D341Med (cell line): ENCODE data around the gene GCLC.
"Not testable (repeated sequence)": the region's sequence is repeated elsewhere in the genome, so short reads cannot be mapped to it uniquely, and the experiment has no call there.

Source experiments
- DNase-seq: peaks from one replicate; pipeline ENCODE4 v3.0.0; 2012; ENCODE audit warnings: low spot score

Gene GCLC

GRCh38 chr6:53492860-53493634, 51.9 kb downstream of the GCLC start:
- DNase-seq = peak; percentile 38

- DNase-seq = no peak
Measured at GRCh38 chr6:53487080-53487479, 57.8 kb downstream of the GCLC start.

- no peak for DNase-seq
Measured at GRCh38 chr6:53486679-53487078, 58.2 kb downstream of the GCLC start.

GRCh38 chr6:53484476-53485280, 60.2 kb downstream of the GCLC start:
- peak; percentile 56 for DNase-seq

DNA sequence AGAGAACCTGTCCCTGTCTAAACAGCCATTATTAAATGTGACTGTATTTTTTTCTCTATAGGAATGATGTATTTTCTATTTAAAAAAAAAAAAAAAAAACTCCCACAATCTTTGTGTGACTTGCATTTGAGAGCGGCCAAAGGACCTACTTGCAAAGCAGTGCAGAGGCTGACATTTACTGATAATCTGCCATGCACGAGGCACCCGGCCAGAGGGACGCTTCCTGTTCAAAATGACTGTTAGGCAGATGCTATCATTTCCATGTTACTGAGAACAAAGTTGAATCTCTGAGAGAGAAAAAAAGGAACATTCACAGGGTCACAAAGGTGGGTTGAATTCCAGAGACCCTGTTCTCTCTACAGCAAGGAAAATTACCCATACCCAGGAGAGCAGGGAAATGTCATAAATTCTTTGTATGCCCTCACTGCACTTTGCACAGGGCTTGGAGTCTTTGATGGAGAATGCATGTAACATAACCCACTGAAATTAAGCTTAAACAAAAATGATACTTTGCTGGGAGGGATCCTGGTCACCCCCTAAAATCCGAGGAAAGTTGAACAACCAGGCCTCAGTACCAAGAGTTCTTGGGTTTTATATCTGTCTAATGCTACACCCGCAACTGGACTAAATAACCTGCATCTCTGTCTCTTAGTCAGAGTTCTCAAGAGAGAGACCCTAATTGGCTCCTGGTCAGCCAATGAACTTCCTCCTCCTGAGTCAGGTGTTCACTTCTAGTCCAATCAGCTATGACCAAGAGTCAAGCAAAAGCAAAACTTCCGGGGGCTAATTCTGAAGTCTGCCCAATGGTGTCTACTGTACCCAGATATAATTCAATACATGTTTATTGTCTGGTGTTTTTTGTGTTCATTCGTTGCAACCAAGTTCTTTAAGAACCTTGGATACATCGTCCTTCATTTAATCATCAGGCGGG, 61.2 kb downstream of the GCLC start:
- no peak for DNase-seq

GRCh38 chr6:53481323-53481722, 63.6 kb downstream of the GCLC start:
- DNase-seq = no peak

DNA sequence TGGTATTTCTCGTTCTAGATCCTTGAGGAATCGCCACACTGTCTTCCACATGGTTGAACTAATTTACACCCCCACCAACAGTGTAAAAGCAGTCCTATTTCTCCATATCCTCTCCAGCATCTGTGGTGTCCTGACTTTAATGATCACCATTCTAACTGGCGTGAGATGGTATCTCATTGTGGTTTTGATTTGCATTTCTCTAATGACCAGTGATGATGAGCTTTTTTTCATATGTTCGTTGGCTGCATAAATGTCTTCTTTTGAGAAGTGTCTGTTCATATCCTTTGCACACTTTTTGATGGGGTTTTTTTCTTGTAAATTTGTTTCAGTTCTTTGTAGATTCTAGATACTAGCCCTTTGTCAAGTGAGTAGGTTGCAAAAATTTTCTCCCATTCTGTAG, 64.1 kb downstream of the GCLC start:
- DNase-seq = not testable (repeated sequence)

DNA sequence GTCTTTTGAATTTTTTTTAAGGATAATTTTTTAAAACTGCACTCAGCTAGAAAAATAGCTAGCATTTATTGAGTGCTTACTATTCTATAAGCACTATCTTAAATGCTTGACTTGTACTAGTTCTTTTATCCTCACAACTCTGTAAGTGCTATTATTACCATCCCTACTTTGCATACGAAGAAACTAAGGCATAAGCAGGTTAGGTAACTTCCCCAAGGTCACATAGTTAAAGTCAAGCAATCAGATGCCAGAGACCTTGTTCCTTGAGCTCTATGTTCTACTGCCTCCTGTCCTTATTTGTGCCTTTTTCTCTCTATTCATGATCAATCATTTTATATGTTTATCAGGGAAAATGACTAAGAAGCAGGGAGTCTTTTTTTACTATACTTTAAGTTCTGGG, 65.0 kb downstream of the GCLC start:
- no peak for DNase-seq

- DNase-seq = no peak
Measured at GRCh38 chr6:53476964-53477363, 67.9 kb downstream of the GCLC start.

DNA sequence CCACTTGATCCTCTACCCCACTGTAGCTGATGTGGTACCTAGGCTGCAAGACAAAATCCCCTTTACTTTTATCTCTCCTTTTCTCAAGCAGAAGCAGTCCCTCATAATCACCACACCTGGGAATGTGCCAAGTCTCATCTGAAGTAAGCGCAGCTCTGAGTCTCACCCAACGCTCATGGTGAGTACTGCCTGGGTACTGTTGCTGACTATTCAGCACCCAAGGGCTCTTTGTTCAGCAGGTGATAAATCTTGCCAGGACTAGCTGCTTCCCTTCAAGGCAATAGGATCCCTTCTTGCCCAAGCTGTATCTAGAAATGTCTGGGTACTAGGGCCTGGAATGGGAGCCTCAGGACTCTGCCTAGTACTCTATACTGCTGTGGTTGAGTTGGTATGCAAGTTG, 70.9 kb downstream of the GCLC start:
- no peak for DNase-seq

- DNase-seq = no peak
Measured at GRCh38 chr6:53469163-53469562, 75.7 kb downstream of the GCLC start.

DNA sequence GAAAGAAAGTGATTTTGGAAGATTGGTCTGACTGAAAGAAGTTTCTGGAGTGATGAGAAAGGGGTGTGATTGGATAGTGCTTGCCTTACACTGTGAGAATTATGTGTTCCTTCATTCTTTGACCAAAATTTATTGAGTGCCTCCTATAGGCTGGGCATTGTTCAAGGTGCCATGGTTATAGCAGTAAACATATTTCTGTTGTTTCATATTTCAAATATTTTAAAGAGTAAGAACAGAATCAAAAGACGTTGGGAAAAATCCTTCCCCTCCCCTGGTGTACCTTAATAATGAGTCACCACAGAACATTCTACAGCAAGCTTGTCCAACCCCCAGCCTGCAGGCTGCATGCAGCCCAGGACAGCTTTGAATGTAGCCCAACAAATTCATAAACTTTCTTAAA, 78.6 kb downstream of the GCLC start:
- no peak for DNase-seq

DNA sequence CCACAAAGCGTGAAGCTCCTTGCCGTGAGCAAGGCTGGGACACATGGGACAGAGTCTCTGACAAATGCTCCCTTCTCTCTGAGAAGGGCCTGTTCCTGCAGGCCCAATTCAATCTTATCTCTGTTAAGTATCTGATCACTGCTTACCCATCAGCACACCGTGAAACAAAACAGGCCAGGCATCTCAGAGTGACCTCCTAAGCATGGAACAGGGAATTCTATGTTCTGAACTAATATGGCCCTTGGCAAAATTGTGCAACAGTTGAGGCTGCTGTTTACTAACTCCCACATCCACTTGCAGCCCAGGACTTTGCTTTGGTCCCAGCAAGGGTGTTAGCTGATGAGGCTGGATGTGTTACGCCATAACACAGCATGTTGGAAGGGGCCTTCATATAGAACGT, 79.2 kb downstream of the GCLC start:
- no peak for DNase-seq

- no peak for DNase-seq
Measured at GRCh38 chr6:53464927-53465460, 79.9 kb downstream of the GCLC start.

DNA sequence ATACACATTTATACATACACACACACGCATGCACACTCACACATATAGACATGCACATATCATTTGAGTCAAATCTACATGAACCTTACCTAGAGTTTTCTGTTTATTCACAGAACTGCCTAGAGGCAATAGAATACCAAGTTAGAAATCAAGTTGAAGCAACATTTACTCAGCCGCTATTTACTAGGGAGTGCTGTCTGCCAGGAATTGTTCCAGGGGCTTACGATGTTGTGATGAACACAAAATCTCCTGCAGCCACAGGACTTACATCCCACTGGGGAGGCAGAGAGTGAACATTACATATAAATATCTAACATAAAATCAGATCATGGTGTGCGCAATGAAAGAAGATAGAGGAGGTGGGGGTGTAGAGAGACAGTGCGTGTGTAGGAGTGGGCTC, 80.4 kb downstream of the GCLC start:
- no peak for DNase-seq

DNA sequence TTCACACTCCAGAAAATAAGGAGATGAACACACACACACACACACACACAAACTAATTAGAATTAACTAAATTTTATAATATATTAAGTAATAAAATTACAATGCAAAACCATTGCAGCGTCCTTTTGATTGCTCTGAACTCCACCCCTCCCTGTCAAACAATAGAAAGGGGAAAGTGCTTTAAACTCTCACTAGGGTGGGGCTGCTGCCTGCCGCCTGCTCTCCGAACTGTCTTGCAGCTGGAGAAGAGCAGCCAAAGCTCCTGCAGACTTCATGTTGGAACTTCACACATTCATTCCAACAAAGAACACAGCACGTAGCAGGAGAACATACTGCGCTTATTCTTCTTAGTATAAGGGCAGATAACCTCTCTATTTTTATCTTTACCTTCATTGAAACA, 83.2 kb downstream of the GCLC start:
- no peak for DNase-seq

DNA sequence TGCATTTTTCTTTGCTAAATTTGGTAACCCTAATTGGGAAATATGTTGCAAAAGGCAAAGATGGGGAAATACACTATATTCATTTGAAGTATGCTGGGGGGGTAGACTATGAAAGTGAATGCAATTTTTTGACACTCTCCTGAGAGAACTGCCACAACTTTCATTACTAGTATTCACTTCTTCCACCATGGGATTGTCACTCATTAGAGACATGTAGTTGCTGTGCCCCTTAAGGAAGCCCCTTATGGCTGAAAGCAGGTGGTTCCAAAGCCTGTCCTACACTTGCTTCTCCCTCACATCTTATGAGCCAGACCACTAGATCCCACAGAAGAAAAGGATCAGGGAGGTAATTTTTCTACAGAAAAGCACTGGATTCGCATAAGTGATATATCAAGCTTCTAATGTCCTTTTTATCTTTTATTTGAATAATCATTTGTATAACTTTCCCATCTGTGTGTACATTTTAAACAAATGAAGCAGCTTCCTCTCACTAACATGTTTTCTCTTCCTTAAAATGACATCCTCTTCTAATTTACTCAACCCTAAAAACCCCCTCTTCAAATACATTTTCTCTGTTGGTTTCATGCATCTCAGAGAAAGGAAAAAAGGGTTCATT, 83.8 kb downstream of the GCLC start:
- no peak for DNase-seq

GRCh38 chr6:53458105-53458866, 86.6 kb downstream of the GCLC start:
- no peak for DNase-seq

DNA sequence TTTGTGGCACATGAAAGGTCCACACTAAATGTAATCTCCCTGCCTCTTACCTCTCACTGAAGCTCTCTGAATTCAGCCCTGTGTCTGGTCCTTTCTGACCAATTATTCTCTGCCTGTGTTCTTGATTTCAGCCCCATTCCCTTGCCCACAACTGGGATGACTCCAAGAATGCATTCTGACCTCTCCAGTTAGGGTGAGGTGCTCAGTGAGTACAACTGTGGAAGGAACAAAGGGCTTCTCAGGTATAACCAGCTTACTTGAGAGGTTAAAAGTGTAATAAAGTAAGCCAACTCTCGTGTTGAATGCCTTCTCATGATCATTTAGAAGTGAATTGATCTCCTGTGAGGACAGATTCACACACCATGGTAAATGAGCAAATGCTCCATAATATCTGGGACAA, 88.1 kb downstream of the GCLC start:
- no peak for DNase-seq

- no peak for DNase-seq
Measured at GRCh38 chr6:53455678-53456077, 89.2 kb downstream of the GCLC start.

DNA sequence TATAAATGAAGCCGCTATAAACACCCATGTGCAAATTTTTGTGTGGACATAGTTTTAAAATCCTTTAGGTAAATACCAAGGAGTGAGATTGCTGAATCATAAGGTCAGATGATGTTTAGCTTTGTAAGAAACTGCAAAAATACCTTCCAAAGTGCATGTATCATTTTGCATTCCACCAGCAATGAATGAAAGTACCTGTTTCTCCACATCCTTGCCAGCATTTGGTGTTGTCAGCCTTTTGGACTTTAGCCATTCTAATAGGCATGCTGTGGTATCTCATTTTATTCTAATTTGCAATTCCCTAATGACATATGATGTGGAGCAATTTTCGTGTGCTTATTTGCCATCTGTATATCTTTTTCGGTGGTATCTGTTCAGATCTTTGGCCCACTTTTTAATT, 93.7 kb downstream of the GCLC start:
- DNase-seq = no peak
